HG03457 (cell line): ENCODE measurements around the gene CDC42SE2.

Experiments
- ATAC-seq: cut with Tn5 transposase; IDR thresholded peaks from one replicate; pipeline ENCODE4 v1.9.1; 2021; ENCODE audit warnings: moderate number of reproducible peaks; ENCODE audit not compliant: unreplicated experiment

Gene CDC42SE2, protein sequence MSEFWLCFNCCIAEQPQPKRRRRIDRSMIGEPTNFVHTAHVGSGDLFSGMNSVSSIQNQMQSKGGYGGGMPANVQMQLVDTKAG

DNA sequence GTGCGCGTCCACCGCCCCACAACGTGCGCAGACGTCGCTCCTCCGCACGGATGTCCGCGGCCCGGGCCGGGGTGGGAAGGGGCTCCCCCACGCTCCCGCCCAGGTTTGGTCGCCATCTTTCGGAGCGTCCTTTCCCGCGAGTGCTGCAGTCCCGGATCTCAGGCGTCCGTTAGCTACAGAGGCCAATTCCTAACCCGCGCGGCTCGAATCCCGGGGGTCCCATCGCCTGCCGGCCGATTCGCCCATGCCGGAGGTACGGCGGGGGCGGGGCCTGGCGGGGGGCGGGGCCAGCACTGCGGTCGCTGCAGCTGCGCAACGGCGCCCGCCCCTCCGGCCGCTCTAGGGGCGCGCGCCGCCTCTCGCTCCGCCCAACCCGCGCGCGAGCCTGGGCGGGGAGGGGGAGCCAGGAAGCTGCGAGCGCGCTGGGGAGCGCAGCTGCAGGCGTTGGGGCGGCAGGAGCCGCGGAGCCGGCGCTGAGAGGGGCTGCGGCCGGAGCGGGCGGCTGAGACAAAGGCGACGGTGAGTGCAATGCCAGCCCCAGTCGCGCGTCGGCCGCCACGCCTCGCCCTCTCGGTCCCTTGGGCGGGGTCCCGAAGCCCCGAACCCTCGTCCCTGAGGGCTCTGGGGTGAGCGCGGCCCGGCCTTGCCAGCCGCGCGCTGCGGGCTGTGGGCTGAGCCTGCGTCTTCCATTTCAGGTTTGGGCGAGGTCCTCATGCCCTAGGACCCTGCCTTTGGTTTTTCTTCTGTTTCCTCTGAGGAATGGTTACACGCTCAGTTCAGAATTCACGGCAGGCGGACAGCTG lies at the start of gene CDC42SE2:
Gene CDC42SE2, plus strand, starts transcription at position 406 of the 803 bp plus-strand sequence. CDS start 95,441 bp downstream, outside the sequence.
- ATAC-seq, result peak; percentile 77

- ATAC-seq, result no peak
These were observed 49.1 kb upstream of the CDC42SE2 start for GRCh38 chr5:131214609-131215227.

DNA sequence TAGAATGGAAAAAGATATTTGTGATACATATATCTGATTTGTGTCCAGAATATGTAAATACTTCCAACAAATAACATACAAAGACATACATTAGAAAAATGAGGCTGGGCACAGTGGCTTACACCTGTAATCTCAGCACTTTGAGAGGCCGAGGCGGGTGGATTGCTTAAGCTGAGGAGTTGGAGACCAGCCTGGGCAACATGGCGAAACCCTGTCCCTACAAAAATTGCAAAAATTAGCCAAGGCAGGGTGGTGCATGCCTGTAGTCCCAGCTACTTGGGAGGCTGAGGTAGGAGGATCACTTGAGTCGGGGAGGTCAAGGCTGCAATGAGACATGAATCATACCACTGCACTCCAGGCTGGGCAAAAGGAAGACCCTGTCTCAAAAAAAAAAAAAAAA lies 46.1 kb upstream of the CDC42SE2 start:
- ATAC-seq, result no peak

DNA sequence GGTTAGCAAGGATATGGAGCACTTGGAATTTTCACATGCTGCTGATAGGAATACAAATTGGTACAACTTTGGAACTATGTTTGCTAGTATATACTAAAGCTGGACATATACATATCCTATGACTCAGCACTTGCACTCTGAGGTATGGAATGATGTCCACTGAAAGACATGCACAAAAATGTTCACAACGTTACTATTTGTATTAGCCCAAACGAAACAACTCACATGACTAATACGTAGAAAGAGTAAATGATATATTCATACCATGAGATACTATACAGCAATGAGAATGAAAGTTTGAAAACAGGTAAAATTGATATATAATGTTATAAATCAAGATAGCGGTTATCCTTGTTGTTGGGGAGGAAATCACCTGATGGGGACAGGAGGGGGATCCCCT lies 45.5 kb upstream of the CDC42SE2 start:
- peak; percentile 57 for ATAC-seq

DNA sequence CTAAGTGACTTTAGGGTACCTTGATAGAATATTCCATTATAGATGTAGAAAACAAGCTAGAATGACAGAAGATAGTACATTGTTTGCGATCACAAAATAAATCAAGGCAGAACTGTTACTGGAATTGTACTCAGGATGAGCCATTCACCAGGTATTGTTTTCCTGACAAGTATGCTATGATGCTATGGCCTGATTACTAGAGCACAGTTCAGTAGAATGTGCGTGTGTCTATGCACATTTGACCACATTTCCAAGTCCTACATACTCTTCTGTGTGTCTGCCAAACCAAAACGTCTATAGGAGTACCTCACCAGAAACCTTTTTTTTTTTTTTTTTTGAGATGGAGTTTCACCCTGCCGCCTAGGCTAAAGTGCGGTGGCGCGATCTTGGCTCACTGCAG lies 43.3 kb upstream of the CDC42SE2 start:
- ATAC-seq, result no peak

DNA sequence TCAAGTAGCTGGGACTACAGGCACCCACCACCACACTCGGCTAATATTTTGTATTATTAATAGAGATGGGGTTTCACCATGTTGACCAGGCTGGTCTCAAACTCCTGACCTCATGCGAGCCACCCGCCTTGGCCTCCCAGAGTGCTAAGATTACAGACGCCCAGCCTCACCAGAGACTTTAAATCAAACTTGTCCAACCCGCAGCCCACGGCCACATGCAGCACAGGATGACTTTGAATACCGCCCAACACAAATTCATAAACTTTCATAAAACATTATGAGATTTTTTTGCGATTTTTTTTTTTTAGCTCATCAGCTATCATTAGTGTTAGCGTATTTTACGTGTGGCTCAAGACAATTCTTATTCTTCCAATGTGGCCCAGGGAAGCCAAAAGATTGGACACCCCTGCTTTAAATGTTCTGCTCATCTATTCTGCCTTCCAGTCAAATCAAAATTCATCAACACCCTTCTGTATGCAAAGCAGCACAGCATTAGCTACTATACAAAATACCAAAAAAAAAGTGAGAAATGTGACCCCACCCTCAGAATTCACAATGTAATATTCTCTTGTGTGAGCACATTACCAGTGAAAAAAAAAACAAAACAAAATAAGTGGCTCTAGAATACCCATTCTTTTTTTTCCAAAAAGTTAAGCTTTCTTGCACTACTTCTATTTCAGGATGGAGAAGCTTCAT lies 42.7 kb upstream of the CDC42SE2 start:
- no peak for ATAC-seq

- ATAC-seq, result no peak
These were observed 42.0 kb upstream of the CDC42SE2 start for GRCh38 chr5:131221888-131222287.

DNA sequence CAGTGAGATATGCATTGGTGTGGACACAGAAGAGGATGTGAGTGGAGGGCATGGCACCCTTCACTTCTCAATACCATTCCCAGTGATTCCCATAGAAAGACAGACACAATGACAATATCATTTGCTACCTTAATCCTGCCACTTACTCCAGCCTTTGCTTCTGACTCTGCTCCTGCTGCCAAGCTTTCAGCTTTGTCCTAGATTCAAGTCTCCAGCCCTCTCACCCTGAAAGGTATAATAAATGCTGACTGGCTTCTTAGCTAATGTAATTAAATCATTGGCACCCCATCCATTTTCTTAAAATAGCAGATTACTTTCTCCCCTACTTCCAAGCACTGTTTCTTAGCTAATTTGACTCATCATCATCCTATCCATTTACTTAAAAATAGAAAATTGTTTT lies 41.1 kb upstream of the CDC42SE2 start:
- no peak for ATAC-seq

DNA sequence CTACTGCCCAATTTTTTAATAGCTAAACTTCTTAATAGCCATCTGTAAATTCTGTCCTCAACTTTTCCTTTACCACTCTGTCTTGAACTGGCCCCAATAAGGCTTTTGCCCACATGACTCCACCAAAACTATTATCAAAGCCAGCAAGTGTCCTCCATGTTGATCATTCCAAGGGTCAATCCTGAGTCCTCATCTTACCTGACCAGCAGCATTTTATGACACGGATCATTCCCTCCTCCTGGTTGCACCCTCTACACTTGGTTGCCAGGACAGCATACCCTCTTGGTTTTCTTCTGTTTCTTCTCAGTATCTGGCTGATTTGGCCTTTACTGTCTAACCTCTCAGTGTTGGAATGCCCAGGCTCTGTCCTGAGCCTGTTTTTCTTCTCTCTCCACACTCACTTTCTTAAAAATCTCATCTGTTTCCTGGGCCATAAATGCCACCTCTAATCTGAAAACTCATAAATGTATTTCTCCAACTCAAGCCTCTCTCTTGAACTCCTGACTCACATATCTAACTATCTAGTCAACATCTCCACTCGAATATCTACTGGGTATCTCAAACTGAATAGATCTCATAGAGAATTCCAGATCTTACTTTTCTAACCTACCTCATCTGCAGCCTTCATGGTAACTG lies 40.0 kb upstream of the CDC42SE2 start:
- ATAC-seq, result no peak

DNA sequence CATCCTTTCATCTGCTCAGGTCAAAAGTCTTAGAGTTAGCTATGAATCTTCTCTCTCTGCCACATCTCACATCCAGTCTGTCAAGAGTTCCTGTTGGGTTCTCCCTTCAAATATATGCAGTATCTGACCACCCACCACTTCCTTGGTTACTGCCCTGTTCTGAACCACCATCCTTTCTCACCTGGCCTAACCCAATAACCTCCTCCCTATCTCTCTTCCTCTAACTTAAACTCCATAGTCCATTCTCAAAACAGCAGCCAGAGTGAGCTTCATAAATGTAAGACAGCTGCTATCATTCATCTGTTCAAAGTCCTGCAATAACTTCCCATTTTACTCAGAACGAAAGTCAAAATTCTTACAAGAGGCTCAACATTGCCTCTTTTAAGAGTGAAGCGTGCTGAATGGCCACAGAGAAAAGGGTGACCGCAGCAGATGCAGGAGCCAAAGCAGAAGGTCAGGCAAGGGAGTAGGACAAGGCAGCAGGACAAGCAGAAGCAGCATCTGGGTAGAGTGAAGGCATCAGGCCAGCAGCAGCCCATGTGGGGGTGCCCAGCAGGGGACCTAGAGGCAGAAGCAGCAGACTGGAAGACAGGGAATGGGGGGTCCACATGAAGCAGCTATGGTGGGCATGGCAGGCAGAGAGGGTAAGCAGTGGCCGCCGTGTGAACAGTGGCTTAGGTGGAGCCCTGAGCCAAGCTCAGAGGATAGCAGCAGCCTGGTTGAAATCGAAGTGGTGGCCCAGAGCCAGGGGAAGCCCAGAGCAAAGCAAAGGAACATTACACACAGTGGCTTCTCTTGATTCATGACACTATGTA lies 39.3 kb upstream of the CDC42SE2 start:
- peak; percentile 76 for ATAC-seq

DNA sequence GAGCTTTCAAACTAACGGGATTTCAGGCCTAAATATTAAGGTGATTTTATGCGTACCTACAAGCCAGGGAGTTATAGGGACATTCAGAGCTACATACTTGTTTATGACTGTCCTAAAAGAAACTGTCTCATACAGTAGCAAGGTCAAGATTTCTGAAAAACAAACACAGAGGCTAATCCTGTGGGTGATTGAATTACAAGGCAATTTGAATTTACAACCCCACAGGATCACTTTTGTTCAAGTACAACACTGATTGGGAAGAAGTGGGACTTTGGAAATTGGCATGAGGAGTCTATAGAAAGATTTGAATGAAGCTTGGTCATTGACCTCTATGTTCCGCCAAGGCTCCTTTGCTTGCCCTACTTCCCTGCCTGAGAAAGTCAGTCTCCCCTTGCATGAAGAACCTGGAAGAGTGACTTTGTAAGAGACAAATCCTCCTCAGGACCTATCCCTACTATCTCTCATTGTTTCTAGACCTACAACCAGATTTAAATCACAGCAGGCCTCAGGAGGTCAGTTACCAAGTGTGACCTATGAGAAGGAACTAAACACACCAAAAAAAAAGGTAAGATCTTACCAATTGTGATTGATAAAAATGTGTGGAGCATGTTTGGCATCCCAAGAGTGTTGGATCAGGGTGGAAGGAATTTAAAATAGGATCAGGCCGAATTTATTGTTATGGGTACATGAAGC lies 38.4 kb upstream of the CDC42SE2 start:
- ATAC-seq, result no peak

DNA sequence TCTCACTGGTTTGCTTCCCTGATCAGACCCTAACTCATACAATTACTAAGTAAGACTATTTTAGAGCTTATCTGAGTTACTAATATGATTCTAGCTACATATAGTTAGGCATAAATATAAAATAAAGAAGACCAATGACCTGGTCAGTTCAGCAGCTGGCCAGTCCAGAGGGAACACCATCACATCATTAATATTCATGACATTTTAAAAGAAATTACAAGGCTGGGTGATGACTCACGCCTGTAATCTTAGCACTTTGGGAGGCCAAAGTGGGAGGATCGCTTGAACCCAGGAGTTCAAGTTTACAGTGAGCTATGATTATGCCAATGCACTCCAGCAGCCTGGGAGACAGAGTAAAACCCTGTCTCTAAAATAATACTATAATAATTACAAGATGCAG lies 37.0 kb upstream of the CDC42SE2 start:
- ATAC-seq, result no peak

DNA sequence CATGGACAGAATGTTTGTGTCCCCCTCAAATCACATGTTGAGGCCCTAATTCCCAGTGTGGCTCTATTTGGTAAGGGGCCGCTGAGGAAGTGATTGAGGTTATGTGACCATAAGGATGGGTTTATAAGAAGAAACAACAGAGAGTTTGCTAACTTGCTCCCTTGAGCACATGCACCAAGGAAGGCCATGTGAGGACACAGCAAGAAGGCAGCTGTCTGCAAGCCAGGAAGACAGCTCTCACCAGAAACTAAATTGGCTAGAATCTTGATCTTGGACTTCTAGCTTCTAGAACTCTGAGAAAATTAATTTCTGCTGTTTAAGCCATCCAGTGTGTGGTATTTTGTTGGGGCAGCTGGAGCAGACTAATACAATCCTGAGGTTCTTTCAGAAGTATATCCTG lies 35.2 kb upstream of the CDC42SE2 start:
- no peak for ATAC-seq

GRCh38 chr5:131229623-131230022 lies 34.2 kb upstream of the CDC42SE2 start:
- no peak for ATAC-seq

GRCh38 chr5:131230406-131230805 lies 33.4 kb upstream of the CDC42SE2 start:
- ATAC-seq, result peak; percentile 51

DNA sequence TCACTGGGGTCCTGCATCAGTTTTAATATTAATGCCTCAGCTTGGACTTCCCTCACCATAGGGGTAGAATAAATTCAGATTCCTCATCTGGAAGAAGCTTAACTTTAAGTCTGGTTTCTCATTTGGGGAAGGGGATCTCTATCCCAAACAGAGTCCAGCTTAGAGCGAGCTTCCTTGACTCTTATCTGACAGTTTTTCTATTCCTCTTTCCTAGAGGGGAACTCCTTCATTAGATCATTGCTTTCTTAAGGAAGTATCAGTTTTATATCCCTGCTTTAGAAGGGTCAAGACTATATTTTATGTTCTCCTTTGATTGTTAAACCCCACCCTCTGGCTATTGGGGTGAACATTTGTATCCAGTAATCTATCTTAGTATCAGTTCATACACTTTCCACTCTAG lies 24.2 kb upstream of the CDC42SE2 start:
- no peak for ATAC-seq

- no peak for ATAC-seq
These were observed 21.1 kb upstream of the CDC42SE2 start for GRCh38 chr5:131242728-131243255.

- ATAC-seq, result peak; percentile 42
These were observed 18.5 kb upstream of the CDC42SE2 start for GRCh38 chr5:131245312-131245711.

DNA sequence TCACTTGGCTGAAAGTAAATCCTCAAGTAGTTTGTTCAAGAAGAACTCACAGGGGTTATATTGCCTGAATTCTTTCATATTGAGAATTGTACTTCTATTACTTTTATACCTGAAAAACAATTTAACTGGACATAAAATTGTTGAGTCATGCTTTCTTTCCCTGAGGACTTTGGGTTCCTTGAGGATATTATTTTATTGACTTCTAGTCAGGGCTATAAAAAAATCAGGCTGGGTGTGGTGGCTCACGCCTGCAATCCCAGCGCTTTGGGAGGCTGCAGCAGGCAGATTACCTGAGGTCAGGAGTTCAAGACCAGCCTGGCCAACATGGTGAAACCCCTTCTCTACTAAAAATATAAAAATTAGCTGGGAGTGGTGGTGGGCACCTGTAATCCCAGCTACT lies 17.9 kb upstream of the CDC42SE2 start:
- no peak for ATAC-seq

GRCh38 chr5:131246504-131246903 lies 17.3 kb upstream of the CDC42SE2 start:
- no peak for ATAC-seq
